CD4-positive, alpha-beta memory T cell (primary cell): ENCODE results near the gene SUSD2. TPM values are rescaled to one million over a fixed set of nuclear protein-coding genes. Genes with fewer than 3 reads are reported as not detected.

Experiments
- CTCF ChIA-PET: fragments of 350-600 bp; sonication (Branson Sonifier 250); formaldehyde crosslinking; loops from one replicate; lab custom pipeline; 2021; ENCODE audit warnings: inconsistent platforms; ENCODE audit not compliant: partially characterized antibody; lab: Charles Lee
- POLR2A ChIA-PET: fragments of 350-600 bp; sonication (Branson Sonifier 250); formaldehyde crosslinking; loops from one replicate; lab custom pipeline; 2021; ENCODE audit not compliant: partially characterized antibody; lab: Charles Lee
- DNase-seq, 5 donors: peaks; one replicate each; pipeline versions ENCODE4 v3.0.0 to v3.0.0-alpha.2; 2020 to 2022; ENCODE audit warnings: mixed read lengths in 1 of 5
- H3K27ac ChIP-seq: one replicate; pipeline ENCODE4 v1.7.0; 2013; ENCODE audit warnings: low read depth, low read length
- H3K27me3 ChIP-seq: 2 replicates; pipeline ENCODE4 v1.7.0; 2013; ENCODE audit warnings: mild to moderate bottlenecking, low read length, moderate library complexity; ENCODE audit not compliant: insufficient read depth
- H3K36me3 ChIP-seq: 2 replicates; pipeline ENCODE4 v1.7.0; 2013; ENCODE audit warnings: mild to moderate bottlenecking, low read length, moderate library complexity; ENCODE audit not compliant: insufficient read depth
- H3K4me1 ChIP-seq: 2 replicates; pipeline ENCODE4 v1.7.0; 2013; ENCODE audit warnings: mild to moderate bottlenecking, low read length, moderate library complexity; ENCODE audit not compliant: insufficient read depth
- H3K4me3 ChIP-seq, 2 donors: one replicate each; pipeline ENCODE4 v1.7.0; 2013; ENCODE audit warnings: low read length in 2 of 2, mild to moderate bottlenecking in 1 of 2
- H3K9me3 ChIP-seq, 2 donors: one replicate each; pipeline ENCODE4 v1.7.0; 2013; ENCODE audit warnings: low read length in 2 of 2, control low read depth in 1 of 2; ENCODE audit not compliant: control insufficient read depth in 1 of 2
- H3K27ac Mint-ChIP-seq, 7 donors: one replicate each; pipeline ENCODE4 v1.8.0; 2020 to 2021; ENCODE audit warnings: mixed read lengths in 7 of 7, mild to moderate bottlenecking in 6 of 7, inconsistent platforms in 3 of 7, moderate library complexity in 3 of 7
- H3K27me3 Mint-ChIP-seq, 2 donors: one replicate each; pipeline ENCODE4 v1.8.0; 2020 to 2021; ENCODE audit warnings: mixed read lengths in 2 of 2
- H3K36me3 Mint-ChIP-seq, 2 donors: one replicate each; pipeline ENCODE4 v1.8.0; 2020 to 2021; ENCODE audit warnings: mixed read lengths in 2 of 2, inconsistent platforms in 1 of 2, mild to moderate bottlenecking in 1 of 2
- H3K4me1 Mint-ChIP-seq, 4 donors: one replicate each; pipeline ENCODE4 v1.8.0; 2020 to 2021; ENCODE audit warnings: mixed read lengths in 4 of 4, mild to moderate bottlenecking in 1 of 4
- H3K4me3 Mint-ChIP-seq, 8 donors: one replicate each; pipeline ENCODE4 v1.8.0; 2020 to 2021; ENCODE audit warnings: mixed read lengths in 8 of 8, mild to moderate bottlenecking in 7 of 8, moderate library complexity in 6 of 8, inconsistent platforms in 3 of 8
- H3K9me3 Mint-ChIP-seq, 8 donors: one replicate each; pipeline ENCODE4 v1.8.0; 2020 to 2021; ENCODE audit warnings: mixed read lengths in 8 of 8, mild to moderate bottlenecking in 5 of 8, inconsistent platforms in 3 of 8, moderate library complexity in 1 of 8
- intact Hi-C: fragments of 100-400 bp; cut with micrococcal nuclease; formaldehyde crosslinking; loops from one replicate; pipeline ENCODE4 v1.15.1; 2023
- polyA plus RNA-seq, 2 donors: library from polyadenylated mRNA; unstranded; fragments of 300-500 nt; fragmentation: Illumina TruSeq; gene quantifications; one replicate each; pipeline ENCODE4 v1.2.3, GENCODE V29; 2021
- total RNA-seq, 2 experiments: library from RNA; stranded (reverse); gene quantifications; one replicate each; pipeline ENCODE4 v1.2.3, GENCODE V29; 2021

SUSD2 gene
- total and polyA plus RNA-seq, 4 experiments from 2014 or later: 0.05 to 0.52 (median 0.44) TPM; not detected in 1

DNA sequence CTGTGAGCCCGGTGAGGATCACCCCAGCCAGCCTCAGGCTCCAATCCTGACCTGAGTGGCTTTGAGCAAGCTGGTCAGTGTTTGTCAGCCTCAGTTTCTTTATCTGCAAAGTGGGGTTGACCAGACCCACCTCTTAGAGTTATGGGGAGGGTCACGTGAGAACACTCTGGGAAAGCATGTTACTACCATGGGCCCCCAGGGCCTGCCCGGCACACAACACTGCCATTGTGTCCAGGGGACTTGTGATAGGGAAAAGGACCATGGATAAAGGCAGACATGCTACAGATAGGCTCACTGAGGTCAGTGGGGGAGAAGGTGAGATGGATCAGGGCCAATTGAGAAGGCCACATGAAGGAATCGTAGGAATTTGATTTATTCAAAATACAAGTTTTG, 32.1 kb upstream of the SUSD2 start:
- Mint-ChIP-seq H3K36me3 (peaks cover 0 to 3% of the 10 kb centered on the region in 2 donors), H3K9me3 (no peaks in the 10 kb centered on the region), H3K27me3 (no peaks in the 10 kb centered on the region), H3K4me1 (peaks cover 38 to 75% (median 60%) of the 10 kb centered on the region in 4 donors), H3K4me3 (no peak overlapping the region), H3K27ac (peak overlapping the region; percentile 15 to 97 (median 43))
- POLR2A ChIA-PET: interaction anchor here (0.5 to 11.7 kb wide), 2 partner anchors 7 to 89 kb away, joined by 3 to 176 read pairs; no protein-coding TSS in a partner anchor
- H3K36me3 ChIP-seq: no peaks in the 10 kb centered on the region
- H3K4me3 ChIP-seq: no peak overlapping the region
- H3K27ac ChIP-seq: no peak overlapping the region
- H3K27me3 ChIP-seq: no peaks in the 10 kb centered on the region
- no peaks in the 10 kb centered on the region for H3K9me3 ChIP-seq
- H3K4me1 ChIP-seq: peaks cover 70% of the 10 kb centered on the region
- CTCF ChIA-PET: no interaction called here
- DNase-seq: no peak
- intact Hi-C loops: no loop called here

DNA sequence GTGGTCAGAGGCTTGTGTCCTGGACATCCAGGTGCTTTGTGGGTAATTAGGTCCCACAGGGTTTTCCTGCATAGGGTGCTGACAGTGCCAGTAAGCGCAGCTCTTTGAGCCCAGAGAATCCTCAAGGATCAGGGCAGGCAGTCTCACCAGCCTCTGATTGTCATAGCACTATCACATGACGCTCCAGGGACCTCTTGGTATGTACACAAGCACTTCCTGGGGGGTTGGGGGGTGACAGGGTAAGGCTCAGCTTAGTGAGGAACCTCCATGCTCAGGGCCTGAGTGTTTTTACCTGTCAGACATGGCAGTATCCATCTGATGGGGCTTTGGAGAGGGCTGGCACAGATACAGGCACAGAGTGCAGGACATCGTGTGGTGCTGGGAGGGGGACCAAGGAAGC, 27.9 kb upstream of the SUSD2 start:
- no peaks in the 10 kb centered on the region for H3K9me3 ChIP-seq
- H3K4me1 Mint-ChIP-seq: peaks cover 36 to 73% (median 59%) of the 10 kb centered on the region in 4 donors
- H3K27ac Mint-ChIP-seq: peak overlapping the region; percentile 89 to 97 (median 97)
- H3K27me3 Mint-ChIP-seq: no peaks in the 10 kb centered on the region
- H3K27ac ChIP-seq: peak overlapping the region; percentile 67
- POLR2A ChIA-PET: interaction anchor here (0.6 to 7.4 kb wide), 13 partner anchors 10 to 457 kb away, joined by 3 to 176 read pairs (median 5); partner anchors contain the start of genes CABIN1, MIF, SLC2A11 and SPECC1L
- intact Hi-C loops: loop anchor here (10.0 kb wide), 1 partner anchor 239 kb away; no protein-coding TSS in a partner anchor
- peak overlapping the region in 1 of 2 donors; percentile 3 for H3K4me3 ChIP-seq
- no peaks in the 10 kb centered on the region for H3K9me3 Mint-ChIP-seq
- peaks cover 58% of the 10 kb centered on the region for H3K4me1 ChIP-seq
- peaks cover 0 to 12% of the 10 kb centered on the region in 2 donors for H3K36me3 Mint-ChIP-seq
- no peaks in the 10 kb centered on the region for H3K36me3 ChIP-seq
- peak; percentile 40 to 74 (median 50) for DNase-seq
- no peaks in the 10 kb centered on the region for H3K27me3 ChIP-seq
- H3K4me3 Mint-ChIP-seq: peak overlapping the region; percentile 67 to 91 (median 82)
- CTCF ChIA-PET: interaction anchor here (1.1 to 9.1 kb wide), 5 partner anchors 7 to 78 kb away, joined by 3 to 181 read pairs (median 44); no protein-coding TSS in a partner anchor

DNA sequence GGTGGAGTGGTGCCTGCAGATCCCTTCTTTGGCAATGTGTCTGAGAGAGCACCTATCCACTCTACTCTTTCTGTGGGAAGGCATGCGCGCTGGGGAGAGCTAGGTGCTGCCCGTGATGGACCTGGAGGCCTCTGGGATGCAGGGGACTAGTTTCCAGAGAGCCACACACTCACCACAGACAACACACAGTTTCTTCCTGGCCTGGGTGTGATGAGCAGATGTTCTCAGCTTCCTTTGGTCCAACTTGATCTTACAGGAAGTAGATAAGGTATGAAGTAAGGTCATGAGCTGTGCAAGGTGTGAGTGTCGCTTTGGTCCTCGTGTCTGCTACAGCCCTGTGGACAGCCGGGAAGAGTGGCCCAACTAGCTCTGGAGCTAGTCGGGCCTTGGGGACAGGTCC, 27.3 kb upstream of the SUSD2 start:
- peak overlapping the region; percentile 89 to 97 (median 97) for H3K27ac Mint-ChIP-seq
- H3K27me3 Mint-ChIP-seq: no peaks in the 10 kb centered on the region
- peaks cover 0 to 12% of the 10 kb centered on the region in 2 donors for H3K36me3 Mint-ChIP-seq
- Histone ChIP-seq H3K27me3 (no peaks in the 10 kb centered on the region), H3K9me3 (no peaks in the 10 kb centered on the region), H3K4me3 (peak overlapping the region in 1 of 2 donors; percentile 3), H3K27ac (peak overlapping the region; percentile 67), H3K36me3 (peaks cover 3% of the 10 kb centered on the region), H3K4me1 (peaks cover 61% of the 10 kb centered on the region)
- POLR2A ChIA-PET: interaction anchor here (0.6 to 7.4 kb wide), 12 partner anchors 10 to 458 kb away, joined by 3 to 176 read pairs (median 5); partner anchors contain the start of genes CABIN1, MIF, SLC2A11 and SPECC1L
- CTCF ChIA-PET: interaction anchor here (1.1 to 9.1 kb wide), 6 partner anchors 8 to 144 kb away, joined by 3 to 181 read pairs (median 38); no protein-coding TSS in a partner anchor
- no peaks in the 10 kb centered on the region for H3K9me3 Mint-ChIP-seq
- peak overlapping the region; percentile 75 to 91 (median 84) for H3K4me3 Mint-ChIP-seq
- DNase-seq: peak in 2 of 5 donors; percentile 22 to 25
- peaks cover 38 to 79% (median 63%) of the 10 kb centered on the region in 4 donors for H3K4me1 Mint-ChIP-seq
- intact Hi-C loops: loop anchor here (10.0 kb wide), 1 partner anchor 239 kb away; no protein-coding TSS in a partner anchor

DNA sequence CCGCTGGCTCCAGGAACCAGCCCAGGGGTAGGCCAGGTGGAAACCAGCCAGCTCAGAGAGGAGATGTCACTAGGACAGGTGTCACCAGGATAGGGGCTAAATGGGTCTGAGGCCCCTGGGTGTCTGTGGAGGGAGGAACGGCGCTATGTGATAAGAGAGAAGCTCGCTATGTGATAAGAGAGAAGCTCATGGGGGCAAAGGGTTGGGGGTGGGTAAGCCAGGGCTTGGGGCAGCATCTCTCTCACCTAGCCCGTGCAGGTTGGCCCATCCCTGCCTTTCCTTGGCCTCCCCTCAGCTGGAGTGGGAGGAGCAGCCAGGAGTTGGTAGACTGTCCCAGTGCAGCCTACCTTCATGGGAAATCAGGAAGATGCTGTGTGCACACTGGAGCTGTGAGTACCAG, 26.5 kb upstream of the SUSD2 start:
- Histone ChIP-seq H3K27me3 (no peaks in the 10 kb centered on the region), H3K27ac (peak overlapping the region; percentile 67), H3K36me3 (peaks cover 6% of the 10 kb centered on the region), H3K4me3 (peak overlapping the region in 1 of 2 donors; percentile 92), H3K4me1 (peaks cover 69% of the 10 kb centered on the region), H3K9me3 (no peaks in the 10 kb centered on the region)
- Mint-ChIP-seq H3K4me3 (peak overlapping the region; percentile 80 to 91 (median 86)), H3K9me3 (no peaks in the 10 kb centered on the region), H3K27ac (peak overlapping the region; percentile 89 to 97 (median 97)), H3K4me1 (peaks cover 35 to 79% (median 66%) of the 10 kb centered on the region in 4 donors), H3K36me3 (peaks cover 0 to 13% of the 10 kb centered on the region in 2 donors), H3K27me3 (no peaks in the 10 kb centered on the region)
- POLR2A ChIA-PET: interaction anchor here (0.7 to 7.4 kb wide), 11 partner anchors 11 to 400 kb away, joined by 3 to 176 read pairs (median 6); partner anchors contain the start of genes ADORA2A, CABIN1, GUCD1 and SPECC1L
- CTCF ChIA-PET: interaction anchor here (0.9 to 9.1 kb wide), 12 partner anchors 9 to 370 kb away, joined by 3 to 181 read pairs (median 4); partner anchors contain the start of gene MIF
- intact Hi-C loops: loop anchor here (10.0 kb wide), 1 partner anchor 240 kb away; no protein-coding TSS in a partner anchor
- DNase-seq: no peak

DNA sequence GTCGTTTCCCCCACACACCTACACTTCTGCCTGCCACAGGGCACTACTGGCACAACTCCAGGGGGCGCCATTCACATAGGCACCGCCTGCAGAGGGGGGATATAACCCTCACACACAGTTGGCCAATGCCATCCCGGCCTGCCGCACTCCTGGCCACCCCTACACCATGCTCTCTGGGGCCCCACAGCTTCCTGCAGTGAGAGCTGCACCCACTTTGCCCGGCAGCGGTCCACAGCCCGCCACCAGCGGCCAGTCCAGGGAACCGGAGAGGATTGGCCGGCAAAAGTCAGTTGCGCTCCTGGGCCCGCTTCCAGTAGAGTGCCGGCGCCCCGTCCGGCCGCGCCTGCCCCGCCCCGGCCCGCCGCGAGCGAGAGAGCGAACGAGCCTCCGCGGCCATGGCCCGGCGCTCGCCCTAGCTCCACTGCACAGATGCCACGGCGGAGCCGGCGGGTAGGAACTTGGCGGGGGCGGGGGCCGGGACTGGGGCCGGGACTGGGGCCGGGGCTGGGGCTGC, 25.6 kb upstream of the SUSD2 start:
- H3K27ac Mint-ChIP-seq: peak overlapping the region; percentile 89 to 97 (median 96)
- H3K4me1 Mint-ChIP-seq: peaks cover 35 to 86% (median 71%) of the 10 kb centered on the region in 4 donors
- peak overlapping the region; percentile 80 to 91 (median 86) for H3K4me3 Mint-ChIP-seq
- peaks cover 0 to 16% of the 10 kb centered on the region in 2 donors for H3K36me3 Mint-ChIP-seq
- intact Hi-C loops: loop anchor here (2.0 to 10.0 kb wide), 5 partner anchors 15 to 241 kb away; no protein-coding TSS in a partner anchor
- DNase-seq: peak in 3 of 5 donors; percentile 32 to 57 (median 45)
- peak overlapping the region; percentile 61 to 92 for H3K4me3 ChIP-seq
- H3K36me3 ChIP-seq: peaks cover 11% of the 10 kb centered on the region
- CTCF ChIA-PET: interaction anchor here (0.9 to 9.1 kb wide), 14 partner anchors 9 to 370 kb away, joined by 3 to 181 read pairs (median 4); partner anchors contain the start of gene MIF
- POLR2A ChIA-PET: interaction anchor here (0.7 to 7.4 kb wide), 14 partner anchors 12 to 399 kb away, joined by 3 to 176 read pairs (median 6); partner anchors contain the start of genes ADORA2A, CABIN1 and GUCD1
- no peaks in the 10 kb centered on the region for H3K27me3 ChIP-seq
- H3K27me3 Mint-ChIP-seq: no peaks in the 10 kb centered on the region
- H3K27ac ChIP-seq: peak overlapping the region; percentile 67
- peaks cover 70% of the 10 kb centered on the region for H3K4me1 ChIP-seq
- no peaks in the 10 kb centered on the region for H3K9me3 ChIP-seq
- no peaks in the 10 kb centered on the region for H3K9me3 Mint-ChIP-seq

DNA sequence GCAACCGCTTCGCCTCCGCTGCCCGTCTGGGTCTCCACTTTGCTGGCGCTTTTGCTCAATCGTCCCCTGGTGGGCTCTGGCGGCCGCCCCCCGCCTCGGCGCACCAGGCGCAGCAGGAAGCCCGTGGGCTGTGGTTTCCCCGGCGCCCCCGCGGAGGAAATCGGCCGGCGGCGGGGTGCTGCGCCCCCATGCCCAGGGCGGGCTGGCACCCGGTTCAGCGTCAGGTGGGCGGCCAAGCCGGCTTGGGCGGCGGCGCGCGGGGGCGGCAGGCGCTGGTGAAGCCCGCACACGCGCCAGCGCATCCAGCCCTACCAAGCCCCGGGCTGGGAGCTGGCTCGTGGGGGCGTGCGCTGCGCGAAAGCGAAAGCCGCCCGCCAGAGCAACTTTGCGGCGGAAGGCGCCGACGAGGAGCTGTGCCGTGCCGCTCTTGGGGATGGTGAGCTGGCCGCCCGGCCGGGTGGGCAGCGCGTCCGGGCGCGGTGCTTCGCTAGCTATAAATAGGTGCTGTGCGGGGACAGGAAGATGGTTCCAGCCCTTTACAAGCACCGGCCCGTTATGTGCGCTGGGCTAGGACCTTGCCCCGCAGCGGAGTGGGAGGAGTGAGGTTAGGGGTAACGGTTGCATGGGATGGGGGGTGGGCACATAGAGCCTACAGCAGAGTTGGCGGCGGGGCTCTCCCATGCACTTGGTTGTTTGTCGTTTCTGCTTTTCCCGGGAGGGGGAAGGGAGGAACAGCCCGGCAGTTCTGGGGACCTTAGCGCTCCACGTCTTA, 25.0 kb upstream of the SUSD2 start:
- peak overlapping the region; percentile 67 for H3K27ac ChIP-seq
- CTCF ChIA-PET: interaction anchor here (0.9 to 9.1 kb wide), 17 partner anchors 10 to 263 kb away, joined by 3 to 181 read pairs (median 4); no protein-coding TSS in a partner anchor
- H3K9me3 Mint-ChIP-seq: no peaks in the 10 kb centered on the region
- DNase-seq: peak; percentile 56 to 68 (median 65)
- peaks cover 0 to 20% of the 10 kb centered on the region in 2 donors for H3K36me3 Mint-ChIP-seq
- peak overlapping the region; percentile 92 to 99 (median 94) for H3K4me3 Mint-ChIP-seq
- H3K27me3 ChIP-seq: no peaks in the 10 kb centered on the region
- H3K4me1 Mint-ChIP-seq: peaks cover 38 to 91% (median 70%) of the 10 kb centered on the region in 4 donors
- peaks cover 67% of the 10 kb centered on the region for H3K4me1 ChIP-seq
- peak overlapping the region; percentile 92 to 96 for H3K4me3 ChIP-seq
- H3K27ac Mint-ChIP-seq: peak overlapping the region; percentile 90 to 98 (median 93)
- H3K9me3 ChIP-seq: no peaks in the 10 kb centered on the region
- H3K27me3 Mint-ChIP-seq: no peaks in the 10 kb centered on the region
- peaks cover 11% of the 10 kb centered on the region for H3K36me3 ChIP-seq
- intact Hi-C loops: loop anchor here (2.0 to 10.0 kb wide), 5 partner anchors 16 to 242 kb away; no protein-coding TSS in a partner anchor
- POLR2A ChIA-PET: interaction anchor here (0.8 to 7.4 kb wide), 19 partner anchors 13 to 368 kb away, joined by 3 to 176 read pairs (median 6); partner anchors contain the start of genes ADORA2A, CABIN1 and MIF
